IMR-90 (cell line): ENCODE results near the gene OOSP3. TPM values are rescaled to one million over a fixed set of nuclear protein-coding genes. Genes with fewer than 3 reads are reported as not detected.

Source experiments
- ATAC-seq: fragments of 200-7000 bp; cut with Tn5 transposase; 2 replicates; pipeline ENCODE4 v1.9.1; 2020; ENCODE audit warnings: low read depth, mild to moderate bottlenecking, moderate library complexity
- BruUV-seq: library from RNA; stranded (reverse); fragments of 400-500 nt; replicated peaks from 2 replicates; lab custom pipeline; 2021; lab: Mats Ljungman, UMichigan
- CTCF ChIA-PET: fragments of 300-600 bp; formaldehyde crosslinking; extraction: SDS; loops from one replicate; lab custom pipeline; 2021; ENCODE audit warnings: antibody characterized with exemption; lab: Yijun Ruan, JAX
- POLR2A ChIA-PET: fragments of 300-600 bp; sonication (Branson Sonifier 250); formaldehyde crosslinking; loops from one replicate; lab custom pipeline; 2022; ENCODE audit warnings: antibody characterized with exemption; ENCODE audit not compliant: unreplicated experiment; lab: Charles Lee
- DNase-seq: peaks from one replicate; pipeline ENCODE4 v3.0.0; 2013
- H2AFZ ChIP-seq: replicated peaks from 2 replicates; pipeline ENCODE3; 2013; ENCODE audit warnings: low read length, mild to moderate bottlenecking; ENCODE audit not compliant: poor library complexity
- H2AK5ac ChIP-seq: 2 replicates; pipeline ENCODE4 v1.6.1; 2013; ENCODE audit warnings: low read depth, low read length, inconsistent platforms
- H2AK9ac ChIP-seq: replicated peaks from 2 replicates; pipeline ENCODE3; 2013; ENCODE audit warnings: mild to moderate bottlenecking, low read depth, low read length, moderate library complexity; ENCODE audit not compliant: poor library complexity
- H2BK120ac ChIP-seq: 2 replicates; pipeline ENCODE4 v1.6.1; 2013; ENCODE audit warnings: low read depth, low read length, inconsistent platforms
- H2BK15ac ChIP-seq: 3 replicates; pipeline ENCODE4 v1.6.1; 2013; ENCODE audit warnings: low read depth, low read length, inconsistent platforms
- H2BK20ac ChIP-seq: 2 replicates; pipeline ENCODE4 v1.6.1; 2013; ENCODE audit warnings: low read depth, mild to moderate bottlenecking, inconsistent platforms, low read length, moderate library complexity
- H2BK5ac ChIP-seq: 2 replicates; pipeline ENCODE4 v1.6.1; 2013; ENCODE audit warnings: mild to moderate bottlenecking, low read depth, low read length, inconsistent platforms; ENCODE audit not compliant: poor library complexity, severe bottlenecking
- H3K14ac ChIP-seq: replicated peaks from 2 replicates; pipeline ENCODE4 v1.6.1; 2013; ENCODE audit warnings: low read depth, low read length, inconsistent platforms
- H3K18ac ChIP-seq: 2 replicates; pipeline ENCODE4 v1.6.1; 2013; ENCODE audit warnings: low read depth, low read length, control low read depth
- H3K23ac ChIP-seq: 2 replicates; pipeline ENCODE4 v1.6.1; 2013; ENCODE audit warnings: low read depth, low read length, inconsistent platforms
- H3K27ac ChIP-seq: 2 replicates; pipeline ENCODE4 v1.5.1; 2013; ENCODE audit warnings: mild to moderate bottlenecking, control low read depth, low read length; ENCODE audit not compliant: insufficient read depth
- H3K27me3 ChIP-seq: 2 replicates; pipeline ENCODE4 v1.6.1; 2013; ENCODE audit warnings: low read length; ENCODE audit not compliant: control insufficient read depth, insufficient read depth
- H3K36me3 ChIP-seq: 2 replicates; pipeline ENCODE4 v1.6.1; 2013; ENCODE audit warnings: low read length, mixed read lengths; ENCODE audit not compliant: control insufficient read depth, insufficient read depth
- H3K4ac ChIP-seq: 2 replicates; pipeline ENCODE4 v1.6.1; 2013; ENCODE audit warnings: low read depth, low read length, inconsistent platforms
- H3K4me1 ChIP-seq: 2 replicates; pipeline ENCODE4 v1.6.1; 2013; ENCODE audit warnings: low read length, mixed read lengths; ENCODE audit not compliant: control insufficient read depth, insufficient read depth
- H3K4me2 ChIP-seq: 2 replicates; pipeline ENCODE4 v1.6.1; 2013; ENCODE audit warnings: low read depth, mild to moderate bottlenecking, control low read depth, low read length, moderate library complexity
- H3K4me3 ChIP-seq: 2 replicates; pipeline ENCODE4 v1.5.1; 2013; ENCODE audit warnings: low read depth, mild to moderate bottlenecking, control low read depth, low read length, moderate library complexity; ENCODE audit not compliant: insufficient read depth
- H3K56ac ChIP-seq: 2 replicates; pipeline ENCODE4 v1.6.1; 2013; ENCODE audit warnings: low read length, inconsistent platforms; ENCODE audit not compliant: insufficient read depth; ENCODE audit errors: extremely low read depth
- H3K79me1 ChIP-seq, 2 experiments: 2 replicates each; pipeline ENCODE4 v1.6.1; 2013; ENCODE audit warnings: low read length in 2 of 2, inconsistent platforms in 1 of 2, low read depth in 1 of 2
- H3K9ac ChIP-seq: 2 replicates; pipeline ENCODE4 v1.6.1; 2013; ENCODE audit warnings: low read depth, low read length, control low read depth
- H3K9me1 ChIP-seq: 2 replicates; pipeline ENCODE4 v1.6.1; 2013; ENCODE audit warnings: low read length, inconsistent platforms; ENCODE audit not compliant: insufficient read depth
- H3K9me3 ChIP-seq: 2 replicates; pipeline ENCODE4 v1.6.1; 2013; ENCODE audit warnings: low read length; ENCODE audit not compliant: control insufficient read depth, insufficient read depth
- H4K20me1 ChIP-seq: 2 replicates; pipeline ENCODE4 v1.6.1; 2013; ENCODE audit warnings: low read length, inconsistent platforms; ENCODE audit not compliant: insufficient read depth
- H4K5ac ChIP-seq: 2 replicates; pipeline ENCODE4 v1.6.1; 2013; ENCODE audit warnings: mild to moderate bottlenecking, low read depth, low read length, control low read depth
- H4K8ac ChIP-seq, 2 experiments: 2 replicates each; pipeline ENCODE4 v1.6.1; 2013; ENCODE audit warnings: low read depth in 2 of 2, low read length in 2 of 2, control low read depth in 1 of 2, inconsistent platforms in 1 of 2
- H4K91ac ChIP-seq: 2 replicates; pipeline ENCODE4 v1.6.1; 2013; ENCODE audit warnings: low read depth, low read length, inconsistent platforms; ENCODE audit not compliant: insufficient read depth
- CEBPB ChIP-seq: IDR thresholded peaks from 2 replicates; pipeline ENCODE4 v1.6.1; 2012; ENCODE audit warnings: low read depth, low read length, improper control_type of control experiment
- CTCF ChIP-seq: conservative IDR thresholded peaks from 2 replicates; pipeline ENCODE4 v1.5.1; 2012; ENCODE audit warnings: mild to moderate bottlenecking, low read depth, low read length, improper control_type of control experiment
- MAFK ChIP-seq: IDR thresholded peaks from 2 replicates; pipeline ENCODE4 v1.6.1; 2012; ENCODE audit warnings: low read depth, low read length, improper control_type of control experiment
- MAZ ChIP-seq: IDR thresholded peaks from 2 replicates; pipeline ENCODE4 v1.6.1; 2012; ENCODE audit warnings: low read depth, mild to moderate bottlenecking, low read length, improper control_type of control experiment, moderate library complexity, borderline replicate concordance
- RCOR1 ChIP-seq: IDR thresholded peaks from 2 replicates; pipeline ENCODE4 v1.6.1; 2012; ENCODE audit warnings: mild to moderate bottlenecking, low read length, improper control_type of control experiment; ENCODE audit not compliant: insufficient replicate concordance
- WGBS, 2 experiments: methylation state at CpG; one replicate each; pipeline versions ENCODE4 v1.1.5 to v1.1.7; 2013; ENCODE audit warnings: missing lambda C conversion rate in 2 of 2; ENCODE audit not compliant: insufficient read length in 1 of 2; ENCODE audit errors: extremely low coverage in 2 of 2; 5-methylcytosine and 5-hydroxymethylcytosine counted together
- dilution Hi-C: fragments of 300-500 bp; cut with HindIII; formaldehyde crosslinking; loops from one replicate; pipeline ENCODE4 v1.14.3; 2018; ENCODE audit warnings: low sequenced_read_pairs; ENCODE audit not compliant: unreplicated experiment
- in situ Hi-C: fragments of 300-500 bp; cut with MboI; formaldehyde crosslinking; loops from 3 replicates; pipeline ENCODE4 v1.14.3; 2019; ENCODE audit warnings: low sequenced_read_pairs, inconsistent platforms, mixed read lengths
- intact Hi-C: fragments of 100-400 bp; cut with micrococcal nuclease; formaldehyde crosslinking; loops from 2 replicates; pipeline ENCODE4 v1.10.0; 2022
- polyA plus RNA-seq, 3 experiments: library from polyadenylated mRNA; depleted of rRNA; stranded (reverse); fragments of >200 nt; gene quantifications; 2 replicates each; pipeline ENCODE4 v1.2.3, GENCODE V29; 2012; ENCODE audit warnings: low replicate concordance in 1 of 3
- total RNA-seq: library from RNA; depleted of rRNA; stranded (reverse); fragments of >200 nt; gene quantifications from 2 replicates; pipeline ENCODE4 v1.2.3, GENCODE V29; 2012
- TF ChIP-seq, protein P1 (sequence below): fragments of 150-350 bp; IDR thresholded peaks from 2 replicates; pipeline ENCODE4 v1.6.1; 2016; ENCODE audit warnings: low read depth, mild to moderate bottlenecking, low read length, moderate library complexity, borderline replicate concordance
- TF ChIP-seq, protein P2 (sequence below): fragments of 150-350 bp; IDR thresholded peaks from 2 replicates; pipeline ENCODE4 v1.6.1; 2017; ENCODE audit warnings: mild to moderate bottlenecking, antibody characterized with exemption, low read length, low read depth

The OOSP3 gene
- total and polyA plus RNA-seq, 2 of the 4 experiments (the other 2 are of a cell fraction), result not detected

GRCh38 chr11:59841514-59841913 is 37.1 kb upstream of the OOSP3 start:
- Histone ChIP-seq H3K9me3 (no peaks in the 10 kb centered on the region), H3K14ac (no peak overlapping the region), H3K79me1 (no peaks in the 10 kb centered on the region), H3K4me2 (no peak overlapping the region), H3K18ac (no peak overlapping the region), H4K5ac (no peak overlapping the region), H3K9me1 (no peaks in the 10 kb centered on the region), H2AK9ac (no peak overlapping the region), H3K27ac (no peak overlapping the region), H3K9ac (no peak overlapping the region), H4K20me1 (no peaks in the 10 kb centered on the region), H2AK5ac (no peak overlapping the region), H3K56ac (no peak overlapping the region), H3K23ac (no peak overlapping the region), H3K4me3 (no peak overlapping the region), H4K8ac (no peak overlapping the region), H3K4ac (no peak overlapping the region), H3K27me3 (no peaks in the 10 kb centered on the region; the same call in 1 of the 2 replicates), H2BK15ac (no peak overlapping the region), H3K4me1 (no peaks in the 10 kb centered on the region), H2BK5ac (no peak overlapping the region), H3K36me3 (no peaks in the 10 kb centered on the region), H2BK120ac (no peak overlapping the region), H2BK20ac (no peak overlapping the region), H2AFZ (no peak overlapping the region), H4K91ac (no peak overlapping the region)
- POLR2A ChIA-PET, result no interaction called here
- TF ChIP-seq MAFK (no peak), RCOR1 (no peak), CEBPB (no peak), CTCF (no peak), MAZ (no peak)
- TF ChIP-seq, protein P1, sequence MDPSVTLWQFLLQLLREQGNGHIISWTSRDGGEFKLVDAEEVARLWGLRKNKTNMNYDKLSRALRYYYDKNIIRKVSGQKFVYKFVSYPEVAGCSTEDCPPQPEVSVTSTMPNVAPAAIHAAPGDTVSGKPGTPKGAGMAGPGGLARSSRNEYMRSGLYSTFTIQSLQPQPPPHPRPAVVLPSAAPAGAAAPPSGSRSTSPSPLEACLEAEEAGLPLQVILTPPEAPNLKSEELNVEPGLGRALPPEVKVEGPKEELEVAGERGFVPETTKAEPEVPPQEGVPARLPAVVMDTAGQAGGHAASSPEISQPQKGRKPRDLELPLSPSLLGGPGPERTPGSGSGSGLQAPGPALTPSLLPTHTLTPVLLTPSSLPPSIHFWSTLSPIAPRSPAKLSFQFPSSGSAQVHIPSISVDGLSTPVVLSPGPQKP, result no peak
- TF ChIP-seq, protein P2, sequence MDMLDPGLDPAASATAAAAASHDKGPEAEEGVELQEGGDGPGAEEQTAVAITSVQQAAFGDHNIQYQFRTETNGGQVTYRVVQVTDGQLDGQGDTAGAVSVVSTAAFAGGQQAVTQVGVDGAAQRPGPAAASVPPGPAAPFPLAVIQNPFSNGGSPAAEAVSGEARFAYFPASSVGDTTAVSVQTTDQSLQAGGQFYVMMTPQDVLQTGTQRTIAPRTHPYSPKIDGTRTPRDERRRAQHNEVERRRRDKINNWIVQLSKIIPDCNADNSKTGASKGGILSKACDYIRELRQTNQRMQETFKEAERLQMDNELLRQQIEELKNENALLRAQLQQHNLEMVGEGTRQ, result no peak
- no peak for DNase-seq
- dilution Hi-C loops (no loop called here), intact Hi-C loops (no loop called here), in situ Hi-C loops (loop anchor here (25.0 kb wide), 1 partner anchor 346 kb away; the partner anchor contains the start of gene MS4A6A)
- WGBS, 2 experiments, result 52% methylated on average over 2 of the region's 2 CpGs; no CpG with 5 or more reads in 1 of the 2 experiments
- ATAC-seq, result no peak
- CTCF ChIA-PET, result no interaction called here
- no TSS peak for BruUV-seq
